HG03457 (cell line): ENCODE data around the gene ZNF276.

Experiments used
- ATAC-seq: cut with Tn5 transposase; IDR thresholded peaks from one replicate; pipeline ENCODE4 v1.9.1; 2021; ENCODE audit warnings: moderate number of reproducible peaks; ENCODE audit not compliant: unreplicated experiment

ZNF276 gene

DNA sequence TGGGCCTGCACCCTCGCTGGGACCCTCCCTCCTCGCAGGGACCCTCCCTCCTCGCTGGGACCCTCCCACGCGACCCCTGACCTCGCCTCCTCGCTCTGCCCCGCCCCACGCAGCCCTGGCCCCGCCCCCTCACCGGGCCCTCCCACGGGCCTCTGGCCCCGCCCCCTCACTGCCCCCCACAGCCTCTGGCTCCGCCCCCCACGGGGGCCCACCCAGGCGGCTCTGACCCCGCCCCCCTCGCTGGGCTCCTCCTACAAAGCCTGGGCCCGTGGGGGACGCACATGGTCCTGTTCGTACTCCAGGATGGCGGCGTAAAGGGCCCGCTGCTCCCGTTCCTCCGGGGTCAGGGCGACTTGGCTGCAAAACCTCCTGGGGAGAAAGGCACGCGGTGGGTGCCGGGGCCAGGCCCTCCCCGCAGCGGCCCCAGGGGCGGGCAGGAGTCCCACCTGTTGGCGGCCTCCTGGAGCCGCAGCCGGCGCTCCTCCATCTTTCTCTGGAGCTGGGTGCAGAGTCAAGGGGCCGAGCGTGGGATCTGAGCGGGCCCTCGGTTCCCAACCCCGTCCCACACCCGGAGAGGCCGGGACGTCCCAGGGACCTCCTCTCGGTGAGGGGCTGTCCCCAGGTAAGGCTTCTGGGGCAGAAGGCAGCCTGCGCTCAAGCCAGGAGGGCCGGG lies 9.6 kb upstream of the ZNF276 start:
- no peak for ATAC-seq

DNA sequence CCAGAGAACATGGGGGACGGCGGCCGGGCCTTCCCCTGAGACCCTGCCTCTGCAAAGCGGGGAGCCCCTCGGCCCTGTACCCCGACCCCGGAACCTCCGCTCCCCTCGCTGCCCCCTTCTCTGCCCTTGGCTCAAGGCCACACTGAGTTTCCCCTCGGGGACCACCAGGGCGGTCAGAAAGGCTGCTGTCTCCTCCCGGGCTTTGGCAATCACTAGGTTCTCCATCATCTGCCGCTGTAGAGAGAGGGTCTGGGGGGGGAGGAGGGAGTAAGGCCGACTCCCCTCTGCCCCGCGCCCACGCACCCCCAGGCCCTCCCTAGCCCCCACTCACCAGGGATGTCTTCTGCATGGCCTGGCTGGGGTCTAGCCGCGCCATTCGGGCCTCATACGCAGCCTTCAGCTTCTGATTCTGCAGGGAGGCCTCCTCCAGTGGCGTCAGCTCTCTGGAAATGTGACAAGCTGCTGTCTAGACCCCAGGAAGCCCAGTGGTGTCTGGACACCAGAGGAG lies 9.0 kb upstream of the ZNF276 start:
- no peak for ATAC-seq

DNA sequence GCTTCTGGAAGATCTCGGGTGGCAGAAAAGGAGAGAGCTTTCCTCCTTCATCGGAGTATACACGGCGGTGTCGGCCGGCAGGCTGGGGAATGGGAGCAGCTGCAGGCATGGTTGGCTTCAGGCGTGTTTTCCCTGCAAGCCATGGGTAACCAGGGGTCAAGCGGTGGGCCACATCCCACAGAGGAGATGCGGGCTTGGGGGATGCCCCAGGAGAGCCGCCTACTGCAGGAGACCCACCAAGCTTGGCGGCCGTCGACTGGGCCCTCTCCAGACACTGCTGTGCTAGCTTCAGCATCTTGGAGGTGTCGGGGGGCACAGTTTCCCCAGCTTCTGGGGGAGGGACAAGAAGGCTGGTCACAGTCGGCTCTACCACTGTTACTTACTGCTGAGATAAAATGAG lies 4.8 kb upstream of the ZNF276 start:
- no peak for ATAC-seq

DNA sequence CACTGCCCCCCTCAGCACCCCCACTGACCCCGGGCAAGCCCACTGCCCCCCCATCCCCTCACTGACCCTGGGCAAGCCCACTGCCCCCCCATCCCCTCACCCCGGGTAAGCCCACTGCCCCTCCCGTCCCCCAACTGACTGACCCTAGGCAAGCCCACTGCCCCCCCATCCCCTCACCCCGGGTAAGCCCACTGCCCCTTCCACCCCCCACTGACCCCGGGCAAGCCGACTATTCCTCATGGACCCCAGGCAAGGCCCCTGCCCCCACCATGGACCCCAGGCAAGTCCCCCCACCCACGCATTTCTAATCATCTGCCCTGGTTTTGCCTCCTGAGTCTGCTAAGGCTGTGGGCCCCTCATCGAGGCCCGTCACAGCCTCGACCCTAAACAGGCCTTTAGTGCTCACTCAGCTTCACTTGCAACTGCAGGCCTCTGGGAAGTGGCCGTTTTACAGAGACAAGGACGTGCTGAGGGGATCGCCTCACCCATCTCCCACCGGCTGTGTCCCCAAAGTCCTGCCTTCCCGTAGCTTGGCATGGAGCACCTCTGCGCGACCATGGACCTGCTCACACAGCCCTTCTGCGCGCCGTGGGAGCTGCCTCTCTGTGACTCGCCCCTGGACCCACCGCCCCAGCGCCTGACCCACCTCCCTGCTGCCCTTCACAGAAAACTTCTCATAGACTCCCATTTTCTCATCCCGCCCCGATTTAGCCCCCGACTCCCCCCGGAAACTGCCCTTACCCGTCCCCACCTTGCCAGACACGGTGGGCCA lies 4.2 kb upstream of the ZNF276 start:
- no peak for ATAC-seq

DNA sequence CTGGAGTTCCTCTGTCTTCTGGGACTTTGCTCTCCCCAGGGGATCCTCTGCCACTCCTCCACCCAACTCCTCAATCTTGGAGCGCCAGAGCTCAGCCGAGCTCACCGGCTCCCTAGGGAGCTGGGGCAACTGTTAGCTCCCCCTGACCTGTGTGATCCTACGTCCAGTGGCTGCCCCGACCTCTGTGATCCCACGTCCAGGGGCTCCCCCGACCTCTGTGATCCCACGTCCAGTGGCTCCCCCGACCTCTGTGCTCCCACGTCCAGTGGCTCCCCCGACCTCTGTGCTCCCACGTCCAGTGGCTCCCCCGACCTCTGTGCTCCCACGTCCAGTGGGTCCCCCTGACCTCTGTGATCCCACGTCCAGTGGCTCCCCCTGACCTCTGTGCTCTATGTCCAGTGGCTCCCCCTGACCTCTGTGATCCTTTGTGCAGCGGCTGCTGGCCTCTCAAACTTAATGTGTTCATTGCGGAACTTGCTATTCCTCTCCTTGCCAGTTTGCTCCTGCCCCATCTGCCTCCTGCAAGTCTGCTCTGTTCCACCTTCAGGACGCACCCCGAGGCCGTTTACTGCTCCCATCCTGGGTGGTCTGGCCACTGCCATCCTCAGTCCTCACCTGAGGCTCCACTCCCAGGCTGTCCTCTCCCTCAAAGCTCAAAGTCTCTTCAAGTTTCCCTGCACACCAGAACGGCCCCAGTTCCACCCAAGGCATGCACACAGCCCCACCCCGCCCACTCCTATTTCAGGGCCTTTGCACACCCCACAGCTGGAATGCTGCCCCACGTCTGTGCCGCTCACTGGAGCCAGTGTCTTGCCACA lies 3.4 kb upstream of the ZNF276 start:
- ATAC-seq, result no peak

DNA sequence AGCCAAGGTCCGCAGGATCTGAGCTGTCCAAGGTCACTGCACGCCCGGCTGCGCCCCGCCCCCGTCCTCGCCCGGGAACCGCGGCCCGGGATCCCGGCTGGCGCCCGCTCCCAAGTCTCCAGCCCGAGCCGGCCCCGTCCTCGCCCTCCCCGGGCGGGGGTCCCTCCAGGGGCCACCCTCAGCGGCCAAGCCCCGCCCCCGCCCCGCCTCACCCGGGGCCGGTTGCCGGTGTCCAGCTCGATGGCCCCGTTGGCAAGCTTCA lies 855 bp upstream of the ZNF276 start:
- ATAC-seq, result no peak

DNA sequence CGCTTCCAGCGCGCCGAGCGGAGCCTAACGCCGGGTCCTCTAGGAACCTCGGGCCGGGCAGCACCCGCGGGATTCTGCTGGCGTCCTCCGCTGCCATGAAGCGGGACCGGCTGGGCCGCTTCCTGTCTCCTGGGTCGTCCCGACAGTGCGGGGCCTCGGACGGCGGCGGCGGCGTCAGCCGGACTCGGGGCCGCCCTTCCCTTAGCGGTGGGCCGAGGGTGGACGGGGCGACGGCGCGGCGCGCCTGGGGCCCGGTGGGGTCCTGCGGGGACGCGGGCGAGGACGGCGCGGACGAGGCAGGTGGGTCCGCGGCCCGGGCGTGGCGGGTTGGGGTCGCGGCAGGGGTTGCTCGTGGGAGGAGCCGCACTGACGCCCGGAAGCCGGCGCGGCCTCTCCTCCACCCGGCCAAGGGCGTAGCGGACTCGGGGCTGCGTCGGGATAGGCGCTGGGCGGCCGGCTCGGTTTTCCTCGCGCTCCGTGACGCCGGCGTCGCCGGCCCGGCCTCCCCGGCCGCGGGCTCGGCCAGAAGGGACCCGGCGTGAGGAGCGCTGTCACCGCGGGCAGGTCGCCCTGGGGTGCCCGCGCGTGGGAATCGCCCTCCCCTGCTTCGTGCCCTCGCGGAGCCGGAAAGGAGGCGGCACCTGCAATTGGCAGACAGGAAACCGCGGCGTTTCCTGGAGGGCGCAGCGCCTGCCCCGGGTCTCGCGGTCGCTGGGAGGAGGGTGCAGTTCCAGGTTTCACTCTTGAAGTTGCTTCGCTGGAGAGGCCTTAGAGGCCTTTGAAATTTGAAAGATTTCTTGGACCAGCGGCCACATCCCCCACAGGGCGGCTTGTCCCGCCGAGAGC lies 432 bp downstream of the ZNF276 start:
- ATAC-seq, result no peak

DNA sequence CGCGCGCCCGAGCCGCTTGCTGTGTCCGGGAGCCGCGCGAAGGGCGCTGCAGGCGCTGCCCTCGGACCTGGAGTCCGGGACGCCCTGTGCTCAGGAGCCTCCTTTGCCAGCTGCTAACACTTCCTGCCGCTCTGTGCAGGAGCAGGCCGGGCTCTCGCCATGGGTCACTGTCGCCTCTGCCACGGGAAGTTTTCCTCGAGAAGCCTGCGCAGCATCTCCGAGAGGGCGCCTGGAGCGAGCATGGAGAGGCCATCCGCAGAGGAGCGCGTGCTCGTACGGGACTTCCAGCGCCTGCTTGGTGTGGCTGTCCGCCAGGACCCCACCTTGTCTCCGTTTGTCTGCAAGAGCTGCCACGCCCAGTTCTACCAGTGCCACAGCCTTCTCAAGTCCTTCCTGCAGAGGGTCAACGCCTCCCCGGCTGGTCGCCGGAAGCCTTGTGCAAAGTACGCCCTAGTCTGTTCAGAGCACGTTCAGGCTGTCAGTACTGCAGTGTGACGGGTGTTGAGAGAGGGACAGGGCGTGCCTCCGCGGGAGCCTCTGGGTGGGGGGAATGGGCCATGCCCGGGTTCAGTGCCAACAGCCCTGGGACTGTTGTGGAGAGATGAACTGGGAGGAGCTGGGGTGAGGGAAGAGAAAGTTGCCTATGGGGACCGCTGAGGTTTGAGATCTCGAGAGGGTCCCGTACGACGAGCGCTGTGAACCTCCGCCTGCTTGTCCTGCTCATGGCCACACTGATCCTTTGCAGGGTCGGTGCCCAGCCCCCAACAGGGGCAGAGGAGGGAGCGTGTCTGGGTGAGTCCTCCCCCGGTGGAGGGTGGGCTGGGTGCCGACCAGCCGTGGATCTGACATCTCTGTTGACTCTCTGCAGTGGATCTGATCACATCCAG lies 1.3 kb downstream of the ZNF276 start:
- ATAC-seq, result no peak

DNA sequence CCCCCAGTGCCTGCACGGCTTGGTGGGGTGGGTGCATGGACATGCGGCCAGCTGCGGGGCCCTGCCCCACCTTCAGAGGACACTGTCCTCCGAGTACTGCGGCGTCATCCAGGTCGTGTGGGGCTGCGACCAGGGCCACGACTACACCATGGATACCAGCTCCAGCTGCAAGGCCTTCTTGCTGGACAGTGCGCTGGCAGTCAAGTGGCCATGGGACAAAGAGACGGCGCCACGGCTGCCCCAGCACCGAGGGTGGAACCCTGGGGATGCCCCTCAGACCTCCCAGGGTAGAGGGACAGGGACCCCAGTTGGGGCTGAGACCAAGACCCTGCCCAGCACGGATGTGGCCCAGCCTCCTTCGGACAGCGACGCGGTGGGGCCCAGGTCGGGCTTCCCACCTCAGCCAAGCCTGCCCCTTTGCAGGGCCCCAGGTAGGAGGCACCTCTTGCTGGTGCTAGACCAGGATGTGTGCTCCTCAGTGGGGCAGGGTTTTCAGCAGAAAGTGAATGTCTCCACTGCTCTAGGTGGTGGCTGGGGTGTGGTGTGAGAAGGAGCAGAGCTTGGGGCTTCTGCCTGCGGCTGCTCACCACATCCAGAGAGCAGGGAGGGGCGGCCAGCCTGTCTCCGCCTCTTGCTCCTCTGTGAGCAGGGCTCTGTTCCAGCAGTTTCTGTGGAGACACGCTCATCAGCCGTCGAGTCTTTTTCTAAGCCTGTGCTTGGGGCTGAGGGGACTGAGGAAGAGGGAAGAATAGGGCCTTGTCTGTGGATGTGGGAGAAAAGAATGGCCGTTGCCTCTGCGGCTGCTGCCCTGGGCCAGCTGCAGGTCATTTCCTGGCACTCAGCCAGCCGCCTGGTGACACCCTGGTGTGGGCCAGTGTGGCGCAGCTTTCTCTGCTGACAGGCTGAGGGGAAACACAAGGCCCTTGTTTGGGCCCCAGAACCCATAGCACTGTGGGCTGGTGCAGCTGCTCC lies 2.2 kb downstream of the ZNF276 start:
- ATAC-seq, result no peak

DNA sequence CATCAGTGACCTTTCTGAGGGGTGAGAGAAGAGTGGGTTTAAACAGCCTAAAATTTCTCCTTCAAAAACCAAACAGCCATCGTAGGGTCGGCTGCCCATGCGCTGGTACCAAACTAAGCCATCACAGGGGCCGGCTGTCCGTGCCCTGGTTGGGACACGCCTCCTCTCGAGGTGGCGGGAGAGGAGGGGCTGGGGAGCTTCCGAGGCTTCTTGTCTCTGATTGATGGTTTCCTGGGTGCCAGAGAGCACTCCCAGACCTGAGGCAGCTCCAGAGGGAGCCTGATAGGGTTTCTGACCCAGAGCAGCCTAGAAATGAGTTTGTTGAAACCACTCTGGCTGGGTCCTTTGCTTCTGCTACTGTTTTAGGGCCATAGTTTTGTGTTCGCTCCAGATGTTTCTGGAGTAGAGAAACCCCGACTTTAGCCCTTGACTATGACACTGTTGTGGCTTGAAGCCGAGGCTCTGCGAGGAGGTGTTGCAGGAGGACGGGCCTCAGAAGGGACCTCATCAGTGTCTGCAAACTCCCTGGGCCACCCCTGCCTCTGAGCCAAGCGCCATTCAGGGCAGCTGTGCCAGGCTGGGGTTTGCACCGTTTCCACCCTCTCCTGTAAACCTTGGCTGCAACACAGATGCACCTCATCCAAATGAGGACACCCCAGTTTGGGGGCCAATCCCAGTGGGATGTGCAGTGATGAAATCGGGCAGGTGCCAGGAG lies 6.2 kb downstream of the ZNF276 start:
- no peak for ATAC-seq

DNA sequence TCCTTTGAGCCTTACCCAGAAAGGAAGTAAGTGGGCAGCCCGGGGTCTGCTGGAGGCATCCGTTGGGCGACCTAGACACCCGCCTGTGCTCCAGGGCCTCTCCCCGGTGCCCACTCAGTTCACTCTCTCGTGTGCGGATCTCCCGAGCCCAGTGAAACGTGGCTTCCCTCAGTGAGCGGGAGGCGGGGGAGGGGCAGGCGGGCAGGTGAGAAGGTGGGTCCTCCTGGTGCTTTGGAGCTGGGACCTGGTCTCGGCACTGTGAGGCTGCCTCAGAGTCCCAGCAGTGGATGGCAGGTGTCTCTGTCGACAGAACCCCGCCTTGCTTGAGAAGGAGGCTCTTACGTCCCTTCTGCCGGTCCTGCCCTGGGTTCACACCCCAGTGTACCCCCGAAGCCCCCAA lies 8.0 kb downstream of the ZNF276 start:
- ATAC-seq, result no peak

DNA sequence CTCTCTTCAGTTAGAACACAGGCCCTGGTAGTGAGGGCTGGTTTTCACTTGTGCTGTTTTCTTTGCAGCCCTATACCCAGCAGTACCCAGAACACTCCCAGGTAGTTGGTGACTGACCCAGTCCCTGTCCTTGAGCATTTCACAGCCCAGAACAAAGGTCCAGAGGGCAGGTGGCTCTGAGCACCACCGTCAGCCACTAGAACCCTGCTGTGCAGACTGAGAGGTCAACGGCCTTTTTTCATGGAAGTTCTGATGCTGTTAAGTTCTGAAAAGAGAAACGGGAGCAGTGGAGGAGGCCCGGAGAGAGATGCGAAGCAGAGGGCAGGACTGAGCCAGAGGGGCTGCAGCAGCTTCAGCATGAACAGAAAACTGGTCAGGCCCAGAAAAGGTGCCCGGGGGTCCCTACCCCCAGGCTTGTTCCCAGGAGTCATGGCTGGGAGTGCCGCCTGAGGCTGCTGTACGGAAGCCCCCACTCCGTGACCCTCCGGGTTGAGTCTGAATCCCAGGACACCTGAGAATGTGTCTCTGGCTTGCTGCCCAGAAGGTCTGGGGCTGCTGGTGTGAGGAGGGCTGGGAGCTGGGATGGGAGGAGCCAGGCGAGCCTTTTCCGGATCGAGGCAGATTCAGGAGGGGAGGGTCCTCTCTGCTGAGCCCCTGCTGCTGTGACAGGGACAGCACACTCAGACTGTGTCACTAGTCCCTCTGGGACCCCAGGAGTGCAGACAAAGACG lies 8.7 kb downstream of the ZNF276 start:
- no peak for ATAC-seq

DNA sequence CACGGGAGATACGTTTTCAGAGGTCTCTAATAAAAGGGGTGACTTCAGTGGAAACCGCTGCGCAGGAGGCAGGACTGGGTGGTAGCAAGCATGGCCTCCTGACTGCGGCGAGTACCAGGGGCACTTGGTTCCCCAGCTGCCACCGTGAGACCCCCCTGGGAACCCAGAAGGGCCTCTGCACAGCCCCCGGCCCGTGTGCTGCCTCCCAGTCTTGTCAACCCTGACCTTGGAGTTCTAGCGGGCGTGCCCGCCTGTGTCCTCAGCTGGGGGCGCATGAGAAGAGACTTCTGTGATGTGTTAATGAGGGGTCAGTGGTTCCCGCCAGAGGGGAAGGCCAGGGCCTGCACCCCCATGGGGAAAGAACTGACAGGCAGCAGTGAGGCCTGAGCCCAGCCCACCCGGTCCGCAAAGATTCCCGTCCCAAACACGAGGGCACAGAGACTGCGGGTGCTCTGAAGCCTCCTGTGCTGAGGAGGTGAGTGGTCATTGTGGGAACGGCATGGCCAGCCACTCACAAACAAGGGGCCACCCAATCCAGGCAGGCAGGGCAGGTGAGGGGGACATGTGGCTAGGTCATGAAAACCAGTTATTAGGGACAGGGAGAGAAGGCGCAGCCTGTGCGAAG lies 9.4 kb downstream of the ZNF276 start:
- ATAC-seq, result no peak

DNA sequence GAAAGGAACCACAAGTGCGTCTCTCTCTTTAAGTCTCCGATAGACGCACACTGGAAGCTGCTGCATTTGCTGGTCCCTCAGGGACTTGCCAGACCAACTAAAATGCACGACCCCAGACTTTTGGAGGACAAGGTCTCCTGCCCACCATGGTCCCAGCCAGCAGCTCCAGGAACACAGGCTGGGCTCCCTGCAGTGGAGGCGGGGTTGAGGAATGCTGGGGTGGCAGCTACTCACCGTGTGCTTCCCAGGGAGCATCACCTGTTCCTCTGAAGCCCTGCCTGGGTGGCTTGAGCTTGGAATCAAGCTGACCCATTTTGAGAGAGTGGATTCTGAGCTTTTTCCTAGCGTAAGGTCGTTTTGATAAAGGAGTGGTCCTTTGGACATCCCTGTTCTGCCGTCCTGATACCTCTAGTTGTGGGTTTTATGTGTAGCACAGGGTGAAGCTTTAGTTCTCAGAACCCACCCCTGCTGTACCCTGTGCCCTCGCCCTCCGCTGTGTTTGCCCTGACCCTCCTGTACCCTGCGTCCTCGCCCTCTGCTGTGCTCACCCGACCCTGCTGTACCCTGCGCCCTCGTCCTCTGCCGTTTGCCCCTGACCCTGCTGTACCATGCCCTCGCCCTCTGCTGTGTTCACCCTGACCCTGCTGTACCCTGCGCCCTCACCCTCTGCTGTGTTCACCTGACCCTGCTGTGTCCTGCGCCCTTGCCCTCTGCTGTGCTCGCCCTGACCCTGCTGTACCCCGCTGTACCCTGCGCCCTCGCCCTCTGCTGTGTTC lies 11.0 kb downstream of the ZNF276 start:
- ATAC-seq, result no peak

DNA sequence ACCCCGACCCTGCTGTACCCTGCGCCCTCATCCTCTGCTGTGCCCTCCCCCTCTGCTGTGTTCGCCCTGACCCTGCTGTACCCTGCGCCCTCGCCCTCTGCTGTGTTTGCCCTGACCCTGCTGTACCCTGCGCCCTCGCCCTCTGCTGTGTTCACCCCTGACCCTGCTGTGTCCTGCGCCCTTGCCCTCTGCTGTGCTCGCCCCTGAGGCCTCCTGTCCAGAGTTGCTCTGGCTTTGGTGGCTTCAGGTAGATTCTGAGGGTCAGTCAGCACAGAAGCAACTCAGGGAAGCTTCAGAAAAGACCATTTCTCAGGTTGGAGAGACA lies 11.5 kb downstream of the ZNF276 start:
- no peak for ATAC-seq

DNA sequence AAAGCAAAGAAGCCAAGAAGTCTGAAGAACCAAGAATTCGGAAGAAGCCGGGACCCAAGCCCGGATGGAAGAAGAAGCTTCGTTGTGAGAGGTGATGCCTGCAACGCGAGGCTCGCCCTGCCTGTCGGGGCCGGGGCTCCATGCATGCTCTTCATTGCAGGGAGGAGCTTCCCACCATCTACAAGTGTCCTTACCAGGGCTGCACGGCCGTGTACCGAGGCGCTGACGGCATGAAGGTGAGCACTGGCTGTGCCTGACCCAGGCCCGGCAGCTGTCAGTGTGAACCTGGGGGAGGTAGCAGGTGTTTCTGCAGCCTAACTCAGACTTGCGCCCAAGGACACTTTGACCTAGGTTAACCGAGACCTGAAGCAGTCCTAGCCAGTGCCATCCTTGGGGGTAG lies 12.0 kb downstream of the ZNF276 start:
- ATAC-seq, result no peak

DNA sequence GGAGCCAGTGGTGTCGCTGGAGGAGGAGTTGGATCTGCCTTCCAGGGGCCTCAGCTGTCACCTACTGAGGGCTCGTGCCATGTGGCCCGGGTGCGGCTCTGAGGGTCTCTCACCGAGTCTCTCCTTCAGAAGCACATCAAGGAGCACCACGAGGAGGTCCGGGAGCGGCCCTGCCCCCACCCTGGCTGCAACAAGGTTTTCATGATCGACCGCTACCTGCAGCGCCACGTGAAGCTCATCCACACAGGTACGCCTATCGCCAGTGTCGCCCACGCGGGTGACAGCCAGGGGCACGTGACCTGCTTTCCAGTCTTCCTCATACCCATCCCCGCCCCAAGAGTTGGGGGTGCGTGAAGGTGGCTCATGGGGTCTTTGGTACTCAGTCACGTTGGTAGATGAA lies 12.5 kb downstream of the ZNF276 start:
- ATAC-seq, result no peak
